ENCODE data around the gene DLEC1.

DLEC1 gene

GRCh38 chr3:37992271-37993066, 46.5 kb upstream of the DLEC1 start:
- Histone ChIP-seq H3K27me3 (ENCODE audit: low read length) (no peaks in the 10 kb centered on the region), H3K27ac (ENCODE audit: low read depth, low read length) (no peak overlapping the region), H3K4me3 (ENCODE audit: insufficient read depth, low read length, poor library complexity, severe bottlenecking) (no peak overlapping the region), H3K36me3 (ENCODE audit: low read length) (no peaks in the 10 kb centered on the region), H3K9me3 (ENCODE audit: insufficient read depth, low read length) (no peaks in the 10 kb centered on the region), H3K4me2 (ENCODE audit: low read depth, low read length, poor library complexity, severe bottlenecking) (no peak overlapping the region), H4K20me1 (ENCODE audit: low read depth, low read length) (no peaks in the 10 kb centered on the region), H3F3A (ENCODE audit: insufficient read depth) (no peaks in the 10 kb centered on the region), H3K79me2 (ENCODE audit: insufficient read depth, low read length) (no peaks in the 10 kb centered on the region), H3K9ac (ENCODE audit: low read length) (no peak overlapping the region), H2AFZ (ENCODE audit: low read depth, low read length, severe bottlenecking) (no peak overlapping the region), H3K9me2 (replicated peaks; ENCODE audit: insufficient read depth, low read length) (no peaks in the 10 kb centered on the region)
- TF ChIP-seq CTCF (IDR thresholded peaks at IDR 0.05; ENCODE audit: insufficient read depth, low read length, poor library complexity, severe bottlenecking) (no peak), EZH2phosphoT487 (conservative IDR thresholded peaks at IDR 0.05; ENCODE audit: low read length) (no peak)

GRCh38 chr3:37993067-37993455, 45.9 kb upstream of the DLEC1 start:
- Histone ChIP-seq H3K9me2 (replicated peaks; ENCODE audit: insufficient read depth, low read length) (no peaks in the 10 kb centered on the region), H3K36me3 (ENCODE audit: low read length) (no peaks in the 10 kb centered on the region), H3K4me3 (ENCODE audit: insufficient read depth, low read length, poor library complexity, severe bottlenecking) (no peak overlapping the region), H3K9ac (ENCODE audit: low read length) (no peak overlapping the region), H4K20me1 (ENCODE audit: low read depth, low read length) (no peaks in the 10 kb centered on the region), H3K79me2 (ENCODE audit: insufficient read depth, low read length) (no peaks in the 10 kb centered on the region), H3F3A (ENCODE audit: insufficient read depth) (no peaks in the 10 kb centered on the region), H3K9me3 (ENCODE audit: insufficient read depth, low read length) (no peaks in the 10 kb centered on the region), H2AFZ (ENCODE audit: low read depth, low read length, severe bottlenecking) (no peak overlapping the region), H3K27me3 (ENCODE audit: low read length) (no peaks in the 10 kb centered on the region), H3K4me2 (ENCODE audit: low read depth, low read length, poor library complexity, severe bottlenecking) (no peak overlapping the region), H3K27ac (ENCODE audit: low read depth, low read length) (no peak overlapping the region)
- no peak for TF ChIP-seq EZH2phosphoT487 (conservative IDR thresholded peaks at IDR 0.05; ENCODE audit: low read length)
- TF ChIP-seq CTCF (IDR thresholded peaks at IDR 0.05; ENCODE audit: insufficient read depth, low read length, poor library complexity, severe bottlenecking), result no peak

DNA sequence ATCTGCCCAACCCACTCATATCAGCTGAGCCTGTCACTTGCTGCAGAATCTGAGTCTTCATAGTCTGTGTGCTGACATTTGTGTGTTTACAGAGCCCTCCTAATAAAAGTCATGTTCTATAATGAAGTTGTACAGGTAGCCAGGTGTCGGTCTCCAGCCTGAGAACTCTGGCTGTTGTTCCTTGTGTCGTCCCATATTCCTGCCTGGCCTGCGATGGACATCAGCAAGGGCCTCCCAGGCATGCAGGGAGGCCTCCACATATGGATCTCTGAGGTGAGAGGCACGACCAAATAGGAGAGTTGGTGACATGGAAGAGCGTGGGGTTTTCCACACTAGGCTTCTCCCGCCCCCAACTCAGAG, 45.6 kb upstream of the DLEC1 start:
- peak overlapping the region; percentile 80 for H2AFZ ChIP-seq (ENCODE audit: low read depth, low read length, severe bottlenecking)
- H3K79me2 ChIP-seq (ENCODE audit: insufficient read depth, low read length), result no peaks in the 10 kb centered on the region
- no peaks in the 10 kb centered on the region for H3F3A ChIP-seq (ENCODE audit: insufficient read depth)
- H4K20me1 ChIP-seq (ENCODE audit: low read depth, low read length), result no peaks in the 10 kb centered on the region
- peak overlapping the region; percentile 59; the same call in 1 of the 2 replicates for H3K9ac ChIP-seq (ENCODE audit: low read length)
- H3K9me3 ChIP-seq (ENCODE audit: insufficient read depth, low read length), result no peaks in the 10 kb centered on the region
- H3K9me2 ChIP-seq (replicated peaks; ENCODE audit: insufficient read depth, low read length), result no peaks in the 10 kb centered on the region
- peak overlapping the region; percentile 60 for H3K4me2 ChIP-seq (ENCODE audit: low read depth, low read length, poor library complexity, severe bottlenecking)
- no peaks in the 10 kb centered on the region for H3K36me3 ChIP-seq (ENCODE audit: low read length)
- H3K4me3 ChIP-seq (ENCODE audit: insufficient read depth, low read length, poor library complexity, severe bottlenecking), result peak overlapping the region; percentile 48
- TF ChIP-seq CTCF (IDR thresholded peaks at IDR 0.05; ENCODE audit: insufficient read depth, low read length, poor library complexity, severe bottlenecking), result no peak
- no peak for TF ChIP-seq EZH2phosphoT487 (conservative IDR thresholded peaks at IDR 0.05; ENCODE audit: low read length)
- H3K27ac ChIP-seq (ENCODE audit: low read depth, low read length), result no peak overlapping the region
- no peaks in the 10 kb centered on the region for H3K27me3 ChIP-seq (ENCODE audit: low read length)

Data from SU-DHL-6 (cell line).